Smooth muscle cell (in vitro differentiated cells): Measurements from ENCODE around the gene DGCR2. TPM values are rescaled to one million over a fixed set of nuclear protein-coding genes. Genes with fewer than 3 reads are reported as not detected.

ENCODE experiments used
- DNase-seq: peaks from one replicate; lab custom pipeline; 2025; ENCODE audit not compliant: unreplicated experiment; lab: John Stamatoyannopoulos, UW
- H2AFZ ChIP-seq: fragments of 200-600 bp; sonication (generic); 2 replicates; pipeline ENCODE4 v1.6.0; 2016; ENCODE audit warnings: antibody characterized with exemption, low read depth, mild to moderate bottlenecking
- H3F3A ChIP-seq: fragments of 200-600 bp; sonication (generic); 2 replicates; pipeline ENCODE4 v1.6.0; 2017; ENCODE audit warnings: antibody characterized with exemption, low read depth
- H3K27ac ChIP-seq: fragments of 200-600 bp; sonication (generic); 2 replicates; pipeline ENCODE4 v1.5.1; 2016; ENCODE audit warnings: low read depth, mild to moderate bottlenecking
- H3K27me3 ChIP-seq: fragments of 200-600 bp; sonication (generic); 2 replicates; pipeline ENCODE4 v1.6.1; 2016; ENCODE audit warnings: low read depth, mild to moderate bottlenecking
- H3K36me3 ChIP-seq: fragments of 200-600 bp; sonication (generic); 2 replicates; pipeline ENCODE4 v1.5.1; 2016; ENCODE audit warnings: low read depth
- H3K4me1 ChIP-seq: fragments of 200-600 bp; sonication (generic); 2 replicates; pipeline ENCODE4 v1.5.1; 2016; ENCODE audit warnings: low read depth
- H3K4me2 ChIP-seq: fragments of 200-600 bp; sonication (generic); 2 replicates; pipeline ENCODE4 v1.6.0; 2016; ENCODE audit warnings: mild to moderate bottlenecking
- H3K4me3 ChIP-seq: fragments of 200-600 bp; sonication (generic); 2 replicates; pipeline ENCODE4 v1.5.1; 2016; ENCODE audit warnings: mild to moderate bottlenecking
- H3K79me2 ChIP-seq: fragments of 200-600 bp; sonication (generic); 2 replicates; pipeline ENCODE4 v1.6.0; 2016; ENCODE audit warnings: low read depth, mild to moderate bottlenecking
- H3K9ac ChIP-seq: fragments of 200-600 bp; sonication (generic); 2 replicates; pipeline ENCODE4 v1.6.0; 2016; ENCODE audit warnings: low read depth
- H3K9me3 ChIP-seq: fragments of 200-600 bp; sonication (generic); replicated peaks from 2 replicates; pipeline ENCODE4 v1.5.1; 2016; ENCODE audit warnings: low read depth
- H4K20me1 ChIP-seq: fragments of 200-600 bp; sonication (generic); 2 replicates; pipeline ENCODE4 v1.6.0; 2016; ENCODE audit warnings: low read depth
- CTCF ChIP-seq: fragments of 200-600 bp; sonication (generic); IDR thresholded peaks from 2 replicates; pipeline ENCODE4 v1.5.1; 2017; ENCODE audit warnings: borderline replicate concordance, mild to moderate bottlenecking, antibody characterized with exemption; ENCODE audit not compliant: insufficient read depth, poor library complexity, severe bottlenecking
- WGBS: methylation state at CpG from one replicate; pipeline ENCODE4 v1.1.7; 2016; ENCODE audit warnings: low lambda C conversion rate; 5-methylcytosine and 5-hydroxymethylcytosine counted together
- polyA plus RNA-seq: library from polyadenylated mRNA; unstranded; fragments of >200 nt; fragmentation: Nextera tagmentation; extraction: Ambion mirVana; gene quantifications from 2 replicates; pipeline ENCODE4 v1.2.1, GENCODE V29; 2016
- total RNA-seq: library from RNA; depleted of rRNA; stranded (reverse); fragments of >200 nt; gene quantifications from 2 replicates; pipeline ENCODE4 v1.2.3, GENCODE V29; 2014

DGCR2 gene
- total and polyA plus RNA-seq, 2 experiments from 2014 or later: 46.7 to 53.2 TPM

DNA sequence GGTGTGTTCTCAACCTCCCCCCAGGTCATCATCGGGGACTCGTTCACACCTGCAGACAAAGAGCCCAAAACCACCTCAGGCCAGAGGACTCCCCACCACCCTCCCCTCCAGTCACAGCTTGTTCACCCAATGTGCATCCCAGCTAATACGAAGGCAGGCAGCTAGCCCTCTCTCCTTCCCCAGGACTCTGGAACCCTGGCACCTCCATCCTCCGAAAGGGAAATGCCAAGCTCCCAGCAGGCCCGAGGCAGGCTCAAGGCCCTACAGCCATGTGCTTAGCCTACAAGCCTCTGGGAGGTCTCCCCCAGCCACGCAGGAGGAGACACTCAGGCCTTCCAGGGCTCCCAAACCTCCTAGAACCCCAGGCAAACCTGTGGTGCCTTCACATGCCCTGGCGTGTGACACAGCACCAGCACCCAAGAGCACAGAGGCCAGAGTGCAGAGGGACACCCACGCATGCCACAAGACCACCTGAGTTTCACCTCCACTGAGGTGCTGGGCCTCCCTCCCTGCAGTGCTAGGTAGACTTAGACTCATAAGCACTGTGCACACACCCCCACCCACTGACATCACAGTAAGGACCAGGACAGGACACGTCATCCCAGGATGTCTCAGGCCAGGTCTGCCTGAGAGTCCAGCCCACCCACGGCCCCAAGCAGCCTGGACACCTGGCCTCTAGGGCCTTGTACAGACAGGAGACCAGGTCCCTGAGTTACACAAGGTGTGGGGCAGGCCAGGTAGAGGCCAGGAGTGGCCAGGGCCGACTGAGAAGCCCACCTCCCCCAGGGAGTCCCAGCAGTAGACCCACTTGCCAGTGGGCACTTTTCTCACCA lies 15.4 kb upstream of the DGCR2 start:
- no peaks in the 10 kb centered on the region for H4K20me1 ChIP-seq
- H3K4me2 ChIP-seq: no peak overlapping the region
- H3K4me1 ChIP-seq: no peaks in the 10 kb centered on the region
- H3K27ac ChIP-seq: no peak overlapping the region
- TF ChIP-seq CTCF: no peak
- H3K36me3 ChIP-seq: no peaks in the 10 kb centered on the region
- H3K27me3 ChIP-seq: no peaks in the 10 kb centered on the region
- no peaks in the 10 kb centered on the region for H3F3A ChIP-seq
- no peak for DNase-seq
- WGBS: 94% methylated on average over 11 of the region's 11 CpGs
- no peak overlapping the region for H3K9ac ChIP-seq
- no peaks in the 10 kb centered on the region for H3K79me2 ChIP-seq
- no peaks in the 10 kb centered on the region for H3K9me3 ChIP-seq
- H3K4me3 ChIP-seq: no peak overlapping the region
- H2AFZ ChIP-seq: no peak overlapping the region

GRCh38 chr22:19136915-19137314 lies 14.7 kb upstream of the DGCR2 start:
- no peak overlapping the region for H2AFZ ChIP-seq
- H4K20me1 ChIP-seq: no peaks in the 10 kb centered on the region
- no peaks in the 10 kb centered on the region for H3K4me1 ChIP-seq
- no peak for DNase-seq
- H3K36me3 ChIP-seq: no peaks in the 10 kb centered on the region
- no peak for TF ChIP-seq CTCF
- H3F3A ChIP-seq: no peaks in the 10 kb centered on the region
- no peak overlapping the region for H3K9ac ChIP-seq
- no peak overlapping the region for H3K4me2 ChIP-seq
- WGBS: 98% methylated on average over 10 of the region's 10 CpGs
- no peaks in the 10 kb centered on the region for H3K79me2 ChIP-seq
- no peak overlapping the region for H3K27ac ChIP-seq
- H3K4me3 ChIP-seq: no peak overlapping the region
- no peaks in the 10 kb centered on the region for H3K9me3 ChIP-seq
- no peaks in the 10 kb centered on the region for H3K27me3 ChIP-seq

DNA sequence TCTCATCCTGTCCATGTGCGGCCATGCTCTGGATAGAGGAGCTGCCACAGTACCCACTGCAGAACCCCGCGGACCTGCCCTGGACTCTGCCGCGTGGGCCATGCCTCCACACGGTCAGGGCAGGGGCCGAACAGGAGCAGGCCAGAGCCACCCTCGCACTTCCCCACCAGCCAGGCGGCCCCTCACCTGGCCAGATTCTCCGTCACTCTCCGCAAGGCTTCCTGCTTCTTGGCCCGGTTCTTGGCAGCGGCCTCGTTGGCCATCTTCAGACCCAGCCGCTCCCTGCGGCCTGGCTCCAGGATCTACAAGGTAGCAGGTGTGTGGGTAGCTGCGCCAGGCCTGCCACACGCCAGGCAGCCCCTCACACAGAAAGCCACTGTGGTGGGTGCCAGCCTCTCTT lies 12.7 kb upstream of the DGCR2 start:
- H3K4me2 ChIP-seq: no peak overlapping the region
- H2AFZ ChIP-seq: no peak overlapping the region
- H3K4me3 ChIP-seq: no peak overlapping the region
- no peak for TF ChIP-seq CTCF
- 98% methylated on average over 17 of the region's 18 CpGs for WGBS
- no peaks in the 10 kb centered on the region for H3K9me3 ChIP-seq
- no peak overlapping the region for H3K9ac ChIP-seq
- no peaks in the 10 kb centered on the region for H3K4me1 ChIP-seq
- H3K27me3 ChIP-seq: no peaks in the 10 kb centered on the region
- no peaks in the 10 kb centered on the region for H4K20me1 ChIP-seq
- H3K27ac ChIP-seq: no peak overlapping the region
- no peaks in the 10 kb centered on the region for H3K79me2 ChIP-seq
- H3K36me3 ChIP-seq: no peaks in the 10 kb centered on the region
- no peaks in the 10 kb centered on the region for H3F3A ChIP-seq
- DNase-seq: no peak
